PC-9 (cell line): ENCODE measurements around the gene LBH. TPM values are rescaled to one million over a fixed set of nuclear protein-coding genes. Genes with fewer than 3 reads are reported as not detected.

Source experiments
- BruUV-seq: library from RNA; stranded (reverse); fragments of 400-500 nt; replicated peaks from 2 replicates; lab custom pipeline; 2021; lab: Mats Ljungman, UMichigan
- CTCF ChIA-PET: fragments of 300-600 bp; sonication (Branson Sonifier 250); formaldehyde crosslinking; loops from one replicate; lab custom pipeline; 2022; ENCODE audit warnings: antibody characterized with exemption; lab: Charles Lee
- POLR2A ChIA-PET: fragments of 300-600 bp; sonication (Branson Sonifier 250); formaldehyde crosslinking; loops from one replicate; lab custom pipeline; 2022; ENCODE audit warnings: antibody characterized with exemption; ENCODE audit not compliant: unreplicated experiment; lab: Charles Lee
- DNase-seq, 2 experiments: peaks; one replicate each; pipeline versions ENCODE4 v3.0.0 to v3.0.0-alpha.2; 2015 to 2022; ENCODE audit warnings: mixed read lengths in 1 of 2
- H2AFZ ChIP-seq: fragments of 200-600 bp; sonication (generic); 2 replicates; pipeline ENCODE4 v1.8.1; 2017; ENCODE audit warnings: antibody characterized with exemption
- H3F3A ChIP-seq: fragments of 200-600 bp; sonication (generic); 2 replicates; pipeline ENCODE4 v1.8.1; 2017; ENCODE audit warnings: antibody characterized with exemption, mild to moderate bottlenecking, low read depth; ENCODE audit not compliant: insufficient read depth
- H3K27ac ChIP-seq: fragments of 200-600 bp; sonication (generic); 2 replicates; pipeline ENCODE4 v1.6.1; 2016; ENCODE audit warnings: mixed run types
- H3K27me3 ChIP-seq: fragments of 200-600 bp; sonication (generic); 2 replicates; pipeline ENCODE4 v1.6.1; 2016; ENCODE audit warnings: low read depth, mixed run types; ENCODE audit not compliant: insufficient read depth
- H3K36me3 ChIP-seq: fragments of 200-600 bp; sonication (generic); 2 replicates; pipeline ENCODE4 v1.6.1; 2016; ENCODE audit warnings: low read depth, mixed run types
- H3K4me1 ChIP-seq: fragments of 200-600 bp; sonication (generic); replicated peaks from 2 replicates; pipeline ENCODE4 v1.6.1; 2016; ENCODE audit warnings: mixed run types; ENCODE audit not compliant: insufficient read depth
- H3K4me2 ChIP-seq: fragments of 200-600 bp; sonication (generic); 2 replicates; pipeline ENCODE4 v1.6.1; 2017; ENCODE audit warnings: mixed run types
- H3K4me3 ChIP-seq: fragments of 200-600 bp; sonication (generic); 2 replicates; pipeline ENCODE4 v1.6.1; 2016; ENCODE audit warnings: mixed run types
- H3K79me2 ChIP-seq: fragments of 200-600 bp; sonication (generic); 2 replicates; pipeline ENCODE4 v1.6.1; 2017; ENCODE audit warnings: low read depth, mixed run types
- H3K9me2 ChIP-seq: fragments of 200-600 bp; sonication (generic); 2 replicates; pipeline ENCODE4 v1.8.1; 2017; ENCODE audit warnings: mild to moderate bottlenecking; ENCODE audit not compliant: insufficient read depth
- H3K9me3 ChIP-seq: fragments of 200-600 bp; sonication (generic); 2 replicates; pipeline ENCODE4 v1.8.1; 2016; ENCODE audit warnings: low read depth; ENCODE audit not compliant: insufficient read depth
- H4K20me1 ChIP-seq: fragments of 200-600 bp; sonication (generic); 2 replicates; pipeline ENCODE4 v1.8.1; 2017; ENCODE audit not compliant: insufficient read depth
- EZH2 ChIP-seq: fragments of 200-600 bp; sonication (generic); IDR thresholded peaks from 2 replicates; pipeline ENCODE4 v1.8.0; 2017; ENCODE audit warnings: antibody characterized with exemption, low read depth
- intact Hi-C: fragments of 100-400 bp; cut with micrococcal nuclease; formaldehyde crosslinking; loops from one replicate; pipeline ENCODE4 v1.10.0; 2022; ENCODE audit not compliant: unreplicated experiment
- total RNA-seq: library from RNA; stranded (reverse); gene quantifications from 2 replicates; pipeline ENCODE4 v1.2.3, GENCODE V29; 2021
- TF ChIP-seq, protein P1 (sequence below): fragments of 200-600 bp; sonication (generic); conservative IDR thresholded peaks from 2 replicates; pipeline ENCODE4 v1.6.1; 2017; ENCODE audit warnings: mixed run types, antibody characterized with exemption, mild to moderate bottlenecking, moderate library complexity

Gene LBH
- total RNA-seq, 1 experiment from 2014 or later = 30.6 TPM

DNA sequence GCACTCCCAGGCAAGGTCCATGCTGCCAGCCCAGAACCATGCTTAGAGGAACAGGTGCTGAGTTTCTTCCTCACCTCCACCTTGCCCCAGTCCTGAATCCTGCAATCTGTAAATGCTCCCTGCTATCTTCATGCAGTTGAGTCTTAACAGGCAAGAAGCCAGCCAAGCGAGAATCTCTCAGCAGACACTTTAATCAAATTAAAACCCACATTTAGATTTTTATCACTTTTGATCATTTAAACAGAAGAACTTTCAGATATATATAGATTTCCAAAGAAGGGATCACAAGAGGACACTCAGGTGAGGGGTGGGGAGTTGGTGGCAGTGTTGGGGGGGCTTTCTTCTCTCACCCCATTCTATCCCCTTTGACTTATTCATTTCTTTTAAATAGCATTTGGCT is 25.9 kb upstream of the LBH start:
- H3K79me2 ChIP-seq = no peaks in the 10 kb centered on the region
- H3K9me2 ChIP-seq = no peaks in the 10 kb centered on the region
- no TSS peak for BruUV-seq
- POLR2A ChIA-PET = no interaction called here
- H2AFZ ChIP-seq = no peak overlapping the region
- H3K4me1 ChIP-seq = no peaks in the 10 kb centered on the region
- no peak for DNase-seq
- H3K27me3 ChIP-seq = no peaks in the 10 kb centered on the region
- H3K4me3 ChIP-seq = no peak overlapping the region
- no peaks in the 10 kb centered on the region for H3K36me3 ChIP-seq
- H3K9me3 ChIP-seq = no peaks in the 10 kb centered on the region
- CTCF ChIA-PET = no interaction called here
- no peak overlapping the region for H3K27ac ChIP-seq
- no peak for TF ChIP-seq EZH2
- TF ChIP-seq, protein P1, sequence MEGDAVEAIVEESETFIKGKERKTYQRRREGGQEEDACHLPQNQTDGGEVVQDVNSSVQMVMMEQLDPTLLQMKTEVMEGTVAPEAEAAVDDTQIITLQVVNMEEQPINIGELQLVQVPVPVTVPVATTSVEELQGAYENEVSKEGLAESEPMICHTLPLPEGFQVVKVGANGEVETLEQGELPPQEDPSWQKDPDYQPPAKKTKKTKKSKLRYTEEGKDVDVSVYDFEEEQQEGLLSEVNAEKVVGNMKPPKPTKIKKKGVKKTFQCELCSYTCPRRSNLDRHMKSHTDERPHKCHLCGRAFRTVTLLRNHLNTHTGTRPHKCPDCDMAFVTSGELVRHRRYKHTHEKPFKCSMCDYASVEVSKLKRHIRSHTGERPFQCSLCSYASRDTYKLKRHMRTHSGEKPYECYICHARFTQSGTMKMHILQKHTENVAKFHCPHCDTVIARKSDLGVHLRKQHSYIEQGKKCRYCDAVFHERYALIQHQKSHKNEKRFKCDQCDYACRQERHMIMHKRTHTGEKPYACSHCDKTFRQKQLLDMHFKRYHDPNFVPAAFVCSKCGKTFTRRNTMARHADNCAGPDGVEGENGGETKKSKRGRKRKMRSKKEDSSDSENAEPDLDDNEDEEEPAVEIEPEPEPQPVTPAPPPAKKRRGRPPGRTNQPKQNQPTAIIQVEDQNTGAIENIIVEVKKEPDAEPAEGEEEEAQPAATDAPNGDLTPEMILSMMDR = no peak
- no peaks in the 10 kb centered on the region for H4K20me1 ChIP-seq
- intact Hi-C loops = no loop called here
- no peaks in the 10 kb centered on the region for H3F3A ChIP-seq
- H3K4me2 ChIP-seq = no peak overlapping the region

DNA sequence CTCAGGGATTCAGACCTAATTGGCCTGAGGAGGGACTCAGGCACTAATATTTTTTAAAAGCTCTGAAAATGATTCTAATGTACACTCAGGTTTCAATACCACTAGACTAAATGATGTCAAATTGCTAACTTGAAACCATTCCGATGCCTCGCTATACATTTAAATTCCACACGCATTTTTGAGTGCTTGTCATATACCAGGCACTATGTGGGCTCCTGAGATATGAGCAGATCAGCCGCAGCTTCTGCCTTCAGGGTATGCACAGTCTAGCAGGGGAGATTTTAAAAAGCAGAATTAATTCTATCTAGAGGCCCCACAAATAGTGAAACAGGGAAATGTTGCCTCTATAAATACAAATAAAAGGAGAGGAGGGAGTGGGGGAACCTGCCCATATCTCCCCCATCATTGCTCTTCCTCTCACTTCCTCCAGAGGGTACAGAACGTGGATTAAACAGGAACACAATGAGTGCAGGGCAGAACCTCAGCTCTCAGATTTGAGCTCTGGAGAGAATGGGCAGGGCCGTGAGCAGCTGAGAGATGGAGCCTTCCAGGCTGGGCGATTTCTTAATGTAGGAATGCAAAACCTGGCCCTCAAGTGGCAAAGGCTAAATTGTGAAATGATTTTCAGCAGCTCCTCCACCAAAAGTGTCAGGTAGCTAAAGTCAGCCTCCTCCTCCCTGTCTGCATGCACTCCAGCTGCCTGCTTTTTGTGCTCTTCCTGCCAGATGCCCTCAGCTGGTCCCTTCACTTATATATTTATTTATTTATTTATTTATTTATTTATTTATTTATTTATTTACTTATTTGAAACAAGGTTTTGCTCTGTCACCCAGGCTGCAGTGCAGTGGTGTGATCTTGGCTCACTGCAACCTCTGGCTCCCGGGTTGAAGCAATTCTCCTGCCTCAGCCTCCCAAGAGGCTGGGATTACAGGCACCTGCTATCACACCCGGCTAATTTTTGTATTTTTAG is 24.6 kb upstream of the LBH start:
- Histone ChIP-seq H3K4me1 (no peaks in the 10 kb centered on the region), H3K27ac (no peak overlapping the region), H3F3A (no peaks in the 10 kb centered on the region), H3K27me3 (no peaks in the 10 kb centered on the region), H3K4me3 (no peak overlapping the region), H3K9me3 (no peaks in the 10 kb centered on the region), H3K36me3 (no peaks in the 10 kb centered on the region), H3K79me2 (no peaks in the 10 kb centered on the region), H3K9me2 (no peaks in the 10 kb centered on the region), H3K4me2 (no peak overlapping the region), H2AFZ (no peak overlapping the region), H4K20me1 (no peaks in the 10 kb centered on the region)
- no TSS peak for BruUV-seq
- no peak for DNase-seq
- CTCF ChIA-PET = interaction anchor here (0.6 kb wide), 1 partner anchor 39 kb away, joined by 4 read pairs; no protein-coding TSS in a partner anchor
- POLR2A ChIA-PET = no interaction called here
- TF ChIP-seq EZH2 = no peak
- TF ChIP-seq, protein P1 = no peak
- intact Hi-C loops = loop anchor here (2.0 kb wide), 1 partner anchor 116 kb away; no protein-coding TSS in a partner anchor

DNA sequence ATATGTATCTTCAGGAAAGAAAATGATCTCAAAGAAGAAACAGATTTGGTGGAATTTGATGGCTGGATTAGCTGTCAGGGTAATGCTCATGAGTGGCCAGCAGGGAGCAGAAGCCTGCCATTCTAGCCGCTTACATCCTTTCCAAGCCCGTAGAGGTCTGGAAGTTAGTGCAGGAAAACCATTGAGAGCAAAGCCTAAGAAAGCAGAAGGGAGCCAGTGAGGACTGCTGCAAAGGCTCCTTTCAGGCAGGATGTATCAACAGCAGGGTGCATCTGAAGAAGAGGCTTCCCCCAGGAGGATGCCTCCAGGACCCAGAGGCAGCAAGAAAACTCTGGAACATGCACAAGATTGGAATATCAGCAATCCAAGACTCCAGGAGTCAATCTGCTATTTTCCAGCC is 22.9 kb upstream of the LBH start:
- peak; percentile 56 to 59 for DNase-seq
- intact Hi-C loops = loop anchor here (1.0 to 2.0 kb wide), 4 partner anchors 44 to 503 kb away; no protein-coding TSS in a partner anchor
- Histone ChIP-seq H3K9me2 (no peaks in the 10 kb centered on the region), H3K36me3 (no peaks in the 10 kb centered on the region), H3K27ac (no peak overlapping the region), H3K79me2 (no peaks in the 10 kb centered on the region), H3F3A (no peaks in the 10 kb centered on the region), H2AFZ (no peak overlapping the region), H3K27me3 (no peaks in the 10 kb centered on the region), H3K4me3 (no peak overlapping the region), H3K4me1 (no peaks in the 10 kb centered on the region), H3K9me3 (no peaks in the 10 kb centered on the region), H3K4me2 (no peak overlapping the region), H4K20me1 (no peaks in the 10 kb centered on the region)
- ChIA-PET CTCF (interaction anchor here (1.4 to 1.9 kb wide), 4 partner anchors 41 to 503 kb away, joined by 3 to 13 read pairs (median 6); no protein-coding TSS in a partner anchor), POLR2A (interaction anchor here (0.6 to 0.7 kb wide), 2 partner anchors 43 to 52 kb away, joined by 7 to 9 read pairs; no protein-coding TSS in a partner anchor)
- BruUV-seq = no TSS peak
- TF ChIP-seq EZH2 = no peak
- TF ChIP-seq, protein P1 = peak; percentile 97
